B cell (primary cell): ENCODE results near the gene CASZ1. TPM values are rescaled to one million over a fixed set of nuclear protein-coding genes. Genes with fewer than 3 reads are reported as not detected.

Source experiments
- ATAC-seq: fragments of 200-7000 bp; cut with Tn5 transposase; one replicate; pipeline ENCODE4 v1.10.0; 2021; ENCODE audit warnings: low read depth, mild to moderate bottlenecking, moderate number of reproducible peaks, moderate library complexity
- CTCF ChIA-PET: fragments of 350-600 bp; sonication (Branson Sonifier 250); formaldehyde crosslinking; loops from one replicate; lab custom pipeline; 2021; ENCODE audit warnings: antibody characterized with exemption, inconsistent platforms; lab: Charles Lee
- POLR2A ChIA-PET: fragments of 350-600 bp; sonication (Branson Sonifier 250); formaldehyde crosslinking; loops from one replicate; lab custom pipeline; 2021; ENCODE audit warnings: antibody characterized with exemption; lab: Charles Lee
- DNase-seq: peaks from one replicate; pipeline ENCODE4 v3.0.0; 2013
- H2AFZ ChIP-seq: 2 replicates; pipeline ENCODE4 v1.6.1; 2012; ENCODE audit warnings: mild to moderate bottlenecking, low read depth, low read length; ENCODE audit not compliant: insufficient read depth, poor library complexity, severe bottlenecking
- H3K27ac ChIP-seq, 2 donors: 1 replicate in 1 of 2; 2 replicates in 1 of 2; pipeline ENCODE4 v1.5.1; 2012 to 2013; ENCODE audit warnings: low read length in 2 of 2, mild to moderate bottlenecking in 2 of 2, moderate library complexity in 1 of 2
- H3K27me3 ChIP-seq, 4 experiments: fragments of 200-600 bp in 1 of 4; sonication (generic) in 1 of 4; replicated peaks in 1 of 4; 1 replicate in 2 of 4; 2 replicates in 2 of 4; pipeline versions ENCODE4 v1.6.1 to v1.7.0; 2013 to 2016; ENCODE audit warnings: low read length in 3 of 4, mild to moderate bottlenecking in 2 of 4, mixed read lengths in 1 of 4, moderate library complexity in 1 of 4; ENCODE audit not compliant: insufficient read depth in 4 of 4, control insufficient read depth in 3 of 4; ENCODE audit errors: control extremely low read depth in 1 of 4
- H3K36me3 ChIP-seq, 2 experiments: replicated peaks in 1 of 2; 1 replicate in 1 of 2; 2 replicates in 1 of 2; pipeline versions ENCODE4 v1.6.1 to v1.7.1; 2013; ENCODE audit warnings: low read length in 1 of 2; ENCODE audit not compliant: insufficient read depth in 2 of 2, control insufficient read depth in 1 of 2; ENCODE audit errors: control extremely low read depth in 1 of 2, extremely low read depth in 1 of 2
- H3K4me1 ChIP-seq, 2 donors: fragments of 200-600 bp in 1 of 2; sonication (generic) in 1 of 2; 1 replicate in 1 of 2; 2 replicates in 1 of 2; pipeline versions ENCODE4 v1.5.1 to v1.6.1; 2013 to 2017; ENCODE audit warnings: low read length in 2 of 2; ENCODE audit not compliant: control insufficient read depth in 2 of 2, insufficient read depth in 2 of 2
- H3K4me2 ChIP-seq: replicated peaks from 2 replicates; pipeline ENCODE3; 2012; ENCODE audit warnings: mild to moderate bottlenecking, low read depth, low read length; ENCODE audit not compliant: poor library complexity, severe bottlenecking
- H3K4me3 ChIP-seq, 5 experiments: fragments of 200-600 bp in 1 of 5; sonication (generic) in 1 of 5; 1 replicate in 3 of 5; 2 replicates in 2 of 5; pipeline versions ENCODE4 v1.5.1 to v1.7.0; 2011 to 2016; ENCODE audit warnings: low read length in 4 of 5, mild to moderate bottlenecking in 4 of 5, low read depth in 2 of 5, control low read depth in 1 of 5, moderate library complexity in 1 of 5; ENCODE audit not compliant: insufficient read depth in 1 of 5; ENCODE audit errors: control extremely low read depth in 1 of 5, extremely low read depth in 1 of 5
- H3K79me2 ChIP-seq: fragments of 200-600 bp; sonication (generic); one replicate; pipeline ENCODE4 v1.6.0; 2016; ENCODE audit warnings: low read length; ENCODE audit not compliant: control insufficient read depth, insufficient read depth
- H3K9ac ChIP-seq: fragments of 200-600 bp; sonication (generic); 2 replicates; pipeline ENCODE4 v1.6.1; 2017; ENCODE audit warnings: mild to moderate bottlenecking, low read length, moderate library complexity
- H3K9me3 ChIP-seq, 3 donors: one replicate each; pipeline versions ENCODE4 v1.6.1 to v1.7.1; 2013; ENCODE audit warnings: low read length in 2 of 3; ENCODE audit not compliant: control insufficient read depth in 2 of 3, insufficient read depth in 1 of 3; ENCODE audit errors: control extremely low read depth in 1 of 3
- H4K20me1 ChIP-seq: 2 replicates; pipeline ENCODE4 v1.6.0; 2012; ENCODE audit warnings: mild to moderate bottlenecking, low read length; ENCODE audit not compliant: insufficient read depth, control insufficient read depth, poor library complexity, severe bottlenecking
- H3K27ac Mint-ChIP-seq: one replicate; pipeline ENCODE4 v1.8.0; 2021; ENCODE audit warnings: mixed read lengths
- H3K27me3 Mint-ChIP-seq: one replicate; pipeline ENCODE4 v1.8.0; 2021; ENCODE audit warnings: mixed read lengths
- H3K4me1 Mint-ChIP-seq: one replicate; pipeline ENCODE4 v1.8.0; 2021; ENCODE audit warnings: mixed read lengths
- H3K4me3 Mint-ChIP-seq: one replicate; pipeline ENCODE4 v1.8.0; 2021; ENCODE audit warnings: mixed read lengths
- H3K9me3 Mint-ChIP-seq: one replicate; pipeline ENCODE4 v1.8.0; 2022; ENCODE audit warnings: mixed read lengths; ENCODE audit not compliant: insufficient read depth
- CTCF ChIP-seq: fragments of 200-600 bp; IDR thresholded peaks from one replicate; pipeline ENCODE4 v1.8.0; 2022; ENCODE audit warnings: antibody characterized with exemption, mild to moderate bottlenecking
- EZH2 ChIP-seq: IDR thresholded peaks from 2 replicates; pipeline ENCODE4 v1.6.1; 2012; ENCODE audit warnings: borderline replicate concordance, low read depth, mild to moderate bottlenecking, moderate library complexity, low read length; ENCODE audit not compliant: insufficient read depth, poor library complexity, severe bottlenecking
- WGBS: methylation state at CpG from one replicate; pipeline ENCODE4 v1.1.5; 2013; ENCODE audit warnings: missing lambda C conversion rate; ENCODE audit not compliant: insufficient coverage; 5-methylcytosine and 5-hydroxymethylcytosine counted together
- intact Hi-C: fragments of 100-400 bp; cut with micrococcal nuclease; formaldehyde crosslinking; loops from one replicate; pipeline ENCODE4 v1.10.0; 2022
- polyA plus RNA-seq: library from polyadenylated mRNA; depleted of rRNA; stranded (reverse); fragments of >200 nt; gene quantifications from 2 replicates; pipeline ENCODE4 v1.2.3, GENCODE V29; 2012
- total RNA-seq, 2 donors: library from RNA; stranded (reverse); fragments of 120-200 nt in 1 of 2; gene quantifications; 1 replicate in 1 of 2; 2 replicates in 1 of 2; pipeline versions ENCODE4 v1.2.3 to v1.2.4, GENCODE V29; 2013 to 2022

The CASZ1 gene
- total and polyA plus RNA-seq, 2 donors (not counting 1 experiment from before 2014, with no cell fraction given), result 9.5 to 27.2 TPM

GRCh38 chr1:10667861-10668761 lies 128.3 kb downstream of the CASZ1 start:
- ChIA-PET POLR2A (no interaction called here), CTCF (no interaction called here)
- intact Hi-C loops, result no loop called here
- Histone ChIP-seq H3K27me3 (no peaks in the 10 kb centered on the region), H4K20me1 (peaks cover 73% of the 10 kb centered on the region), H2AFZ (no peak overlapping the region), H3K4me3 (no peak overlapping the region), H3K79me2 (peaks cover 6% of the 10 kb centered on the region), H3K27ac (no peak overlapping the region), H3K36me3 (peaks cover 0 to 3% of the 10 kb centered on the region in 2 experiments), H3K9ac (no peak overlapping the region), H3K9me3 (no peaks in the 10 kb centered on the region), H3K4me2 (no peak overlapping the region), H3K4me1 (peaks cover 0 to 11% of the 10 kb centered on the region in 2 donors)
- no peak for TF ChIP-seq EZH2
- TF ChIP-seq CTCF, result no peak
- ATAC-seq (no peak), DNase-seq (no peak)
- no peaks in the 10 kb centered on the region for H3K27me3 Mint-ChIP-seq
- H3K4me1 Mint-ChIP-seq, result peaks cover 11% of the 10 kb centered on the region
- H3K27ac Mint-ChIP-seq, result no peak overlapping the region
- H3K9me3 Mint-ChIP-seq, result no peaks in the 10 kb centered on the region
- WGBS, result 95% methylated on average over 30 of the region's 40 CpGs
- H3K4me3 Mint-ChIP-seq, result no peak overlapping the region
